A673 (cell line): ENCODE results near the gene SPEG.

Experiments
- CTCF ChIP-seq: fragments of 300-800, 200-600 bp; sonication (generic); conservative IDR thresholded peaks from 2 replicates; pipeline ENCODE4 v1.5.1; 2017; ENCODE audit warnings: low read depth, mild to moderate bottlenecking, antibody characterized with exemption, low read length, moderate library complexity, mixed read lengths
- EZH2 ChIP-seq: fragments of 200-600 bp; sonication (generic); IDR thresholded peaks from 2 replicates; pipeline ENCODE4 v1.6.1; 2017; ENCODE audit warnings: borderline replicate concordance, low read depth, mild to moderate bottlenecking, mixed read lengths, antibody characterized with exemption, low read length; ENCODE audit not compliant: poor library complexity, severe bottlenecking

GRCh38 chr2:219398721-219399363 lies 35.8 kb upstream of the SPEG start:
- no peak for TF ChIP-seq CTCF
- no peak for TF ChIP-seq EZH2
